Immature natural killer cell (primary cell): ENCODE results near the gene PLEKHH2. TPM values are rescaled to one million over a fixed set of nuclear protein-coding genes. Genes with fewer than 3 reads are reported as not detected.
"Not testable (repeated sequence)": the region's sequence is repeated elsewhere in the genome, so short reads cannot be mapped to it uniquely, and the experiment has no call there.

Experiments
- DNase-seq, 3 donors: peaks; one replicate each; pipeline ENCODE4 v3.0.0; 2022; ENCODE audit warnings: mixed read lengths in 1 of 3
- H3K27ac Mint-ChIP-seq, 6 donors: one replicate each; pipeline ENCODE4 v1.8.0; 2020; ENCODE audit warnings: mixed read lengths in 6 of 6, mild to moderate bottlenecking in 5 of 6, inconsistent platforms in 4 of 6, moderate library complexity in 3 of 6
- H3K27me3 Mint-ChIP-seq, 3 donors: one replicate each; pipeline ENCODE4 v1.8.0; 2020 to 2021; ENCODE audit warnings: low read depth in 3 of 3, mild to moderate bottlenecking in 3 of 3, mixed read lengths in 3 of 3, moderate library complexity in 3 of 3, inconsistent platforms in 1 of 3
- H3K36me3 Mint-ChIP-seq, 3 donors: one replicate each; pipeline ENCODE4 v1.8.0; 2020; ENCODE audit warnings: mixed read lengths in 3 of 3, inconsistent platforms in 2 of 3, mild to moderate bottlenecking in 2 of 3
- H3K4me1 Mint-ChIP-seq, 2 donors: one replicate each; pipeline ENCODE4 v1.8.0; 2020; ENCODE audit warnings: inconsistent platforms in 2 of 2, mild to moderate bottlenecking in 2 of 2, mixed read lengths in 2 of 2, moderate library complexity in 1 of 2
- H3K4me3 Mint-ChIP-seq, 5 donors: one replicate each; pipeline ENCODE4 v1.8.0; 2020; ENCODE audit warnings: mild to moderate bottlenecking in 5 of 5, mixed read lengths in 5 of 5, inconsistent platforms in 3 of 5, moderate library complexity in 3 of 5
- H3K9me3 Mint-ChIP-seq, 6 donors: one replicate each; pipeline ENCODE4 v1.8.0; 2020; ENCODE audit warnings: mild to moderate bottlenecking in 6 of 6, mixed read lengths in 6 of 6, inconsistent platforms in 4 of 6, moderate library complexity in 3 of 6
- polyA plus RNA-seq, 3 donors: library from polyadenylated mRNA; unstranded; fragments of 300-500 nt; fragmentation: Illumina TruSeq; gene quantifications; one replicate each; pipeline ENCODE4 v1.2.3, GENCODE V29; 2021

PLEKHH2 gene
- polyA plus RNA-seq, 3 donors from 2014 or later = not detected

- no peak for DNase-seq
- Mint-ChIP-seq H3K4me3 (no peak overlapping the region), H3K4me1 (no peaks in the 10 kb centered on the region), H3K27ac (no peak overlapping the region), H3K27me3 (peaks cover 0 to 5% (median 1%) of the 10 kb centered on the region in 3 donors), H3K36me3 (peaks cover 0 to 3% (median 0%) of the 10 kb centered on the region in 3 donors), H3K9me3 (no peaks in the 10 kb centered on the region)
Observed at GRCh38 chr2:43612944-43613343, 24.1 kb upstream of the PLEKHH2 start.

GRCh38 chr2:43616967-43617680, 19.9 kb upstream of the PLEKHH2 start:
- no peak overlapping the region for H3K4me3 Mint-ChIP-seq
- no peak overlapping the region for H3K27ac Mint-ChIP-seq
- peaks cover 0 to 6% (median 4%) of the 10 kb centered on the region in 3 donors for H3K27me3 Mint-ChIP-seq
- peaks cover 0 to 3% (median 0%) of the 10 kb centered on the region in 3 donors for H3K36me3 Mint-ChIP-seq
- no peak for DNase-seq
- H3K9me3 Mint-ChIP-seq = no peaks in the 10 kb centered on the region
- no peaks in the 10 kb centered on the region for H3K4me1 Mint-ChIP-seq

GRCh38 chr2:43619511-43619910, 17.5 kb upstream of the PLEKHH2 start:
- DNase-seq = no peak
- no peaks in the 10 kb centered on the region for H3K4me1 Mint-ChIP-seq
- no peaks in the 10 kb centered on the region for H3K9me3 Mint-ChIP-seq
- no peak overlapping the region for H3K4me3 Mint-ChIP-seq
- no peaks in the 10 kb centered on the region for H3K36me3 Mint-ChIP-seq
- peaks cover 2 to 9% (median 4%) of the 10 kb centered on the region in 3 donors for H3K27me3 Mint-ChIP-seq
- no peak overlapping the region for H3K27ac Mint-ChIP-seq

GRCh38 chr2:43622931-43623451, 14.1 kb upstream of the PLEKHH2 start:
- H3K27me3 Mint-ChIP-seq = peaks cover 2 to 9% (median 4%) of the 10 kb centered on the region in 3 donors
- H3K9me3 Mint-ChIP-seq = peaks cover 0 to 4% (median 0%) of the 10 kb centered on the region in 6 donors
- no peak for DNase-seq
- H3K4me1 Mint-ChIP-seq = no peaks in the 10 kb centered on the region
- H3K36me3 Mint-ChIP-seq = no peaks in the 10 kb centered on the region
- no peak overlapping the region for H3K4me3 Mint-ChIP-seq
- no peak overlapping the region for H3K27ac Mint-ChIP-seq

GRCh38 chr2:43631618-43632317, 5.3 kb upstream of the PLEKHH2 start:
- Mint-ChIP-seq H3K4me1 (peaks cover 5 to 8% of the 10 kb centered on the region in 2 donors), H3K9me3 (peaks cover 0 to 5% (median 0%) of the 10 kb centered on the region in 6 donors), H3K27ac (no peak overlapping the region), H3K27me3 (peaks cover 10 to 31% (median 14%) of the 10 kb centered on the region in 3 donors), H3K36me3 (peaks cover 0 to 2% (median 0%) of the 10 kb centered on the region in 3 donors), H3K4me3 (no peak overlapping the region)
- no peak for DNase-seq

- DNase-seq = no peak
- Mint-ChIP-seq H3K27ac (no peak overlapping the region), H3K9me3 (peaks cover 0 to 10% (median 9%) of the 10 kb centered on the region in 6 donors), H3K27me3 (peaks cover 14 to 32% (median 15%) of the 10 kb centered on the region in 3 donors), H3K36me3 (peaks cover 0 to 4% (median 0%) of the 10 kb centered on the region in 3 donors), H3K4me1 (peaks cover 15 to 16% of the 10 kb centered on the region in 2 donors), H3K4me3 (no peak overlapping the region)
Observed at GRCh38 chr2:43634604-43635306, 2.3 kb upstream of the PLEKHH2 start.

GRCh38 chr2:43636153-43636552, 907 bp upstream of the PLEKHH2 start:
- not testable (repeated sequence) for H3K36me3 Mint-ChIP-seq, H3K27ac Mint-ChIP-seq, DNase-seq
- Mint-ChIP-seq H3K27me3 (peaks cover 14 to 33% (median 15%) of the 10 kb centered on the region in 3 donors), H3K4me1 (peaks cover 15 to 16% of the 10 kb centered on the region in 2 donors), H3K4me3 (peak overlapping the region in 4 of 5 donors; percentile 27 to 90 (median 52)), H3K9me3 (peaks cover 0 to 16% (median 10%) of the 10 kb centered on the region in 6 donors)

- Mint-ChIP-seq H3K36me3 (peaks cover 0 to 4% (median 0%) of the 10 kb centered on the region in 3 donors), H3K4me3 (peak overlapping the region; percentile 71 to 91 (median 90)), H3K4me1 (peaks cover 15 to 16% of the 10 kb centered on the region in 2 donors), H3K9me3 (peaks cover 0 to 16% (median 10%) of the 10 kb centered on the region in 6 donors), H3K27ac (no peak overlapping the region), H3K27me3 (peaks cover 14 to 29% (median 15%) of the 10 kb centered on the region in 3 donors)
- DNase-seq = peak in 1 of 3 donors; percentile 1
Observed at GRCh38 chr2:43636621-43637020, 439 bp upstream of the PLEKHH2 start.

GRCh38 chr2:43642363-43642762, 5.3 kb downstream of the PLEKHH2 start:
- Mint-ChIP-seq H3K9me3 (peaks cover 0 to 16% (median 8%) of the 10 kb centered on the region in 6 donors), H3K4me1 (peaks cover 5 to 8% of the 10 kb centered on the region in 2 donors), H3K4me3 (no peak overlapping the region), H3K27me3 (peaks cover 3 to 6% (median 3%) of the 10 kb centered on the region in 3 donors), H3K36me3 (no peaks in the 10 kb centered on the region), H3K27ac (no peak overlapping the region)
- no peak for DNase-seq

- Mint-ChIP-seq H3K27ac (no peak overlapping the region), H3K4me3 (no peak overlapping the region), H3K27me3 (peaks cover 0 to 6% (median 3%) of the 10 kb centered on the region in 3 donors), H3K36me3 (no peaks in the 10 kb centered on the region), H3K9me3 (peaks cover 0 to 16% (median 8%) of the 10 kb centered on the region in 6 donors), H3K4me1 (no peaks in the 10 kb centered on the region)
- no peak for DNase-seq
Observed at GRCh38 chr2:43643680-43644079, 6.6 kb downstream of the PLEKHH2 start.

GRCh38 chr2:43648994-43649701, 12.1 kb downstream of the PLEKHH2 start:
- no peak overlapping the region for H3K4me3 Mint-ChIP-seq
- H3K27me3 Mint-ChIP-seq = peaks cover 4 to 9% (median 4%) of the 10 kb centered on the region in 3 donors
- H3K36me3 Mint-ChIP-seq = no peaks in the 10 kb centered on the region
- no peaks in the 10 kb centered on the region for H3K9me3 Mint-ChIP-seq
- DNase-seq = no peak
- H3K27ac Mint-ChIP-seq = no peak overlapping the region
- H3K4me1 Mint-ChIP-seq = no peaks in the 10 kb centered on the region

GRCh38 chr2:43653506-43653905, 16.4 kb downstream of the PLEKHH2 start:
- Mint-ChIP-seq H3K4me1 (no peaks in the 10 kb centered on the region), H3K4me3 (no peak overlapping the region), H3K36me3 (no peaks in the 10 kb centered on the region), H3K27me3 (peaks cover 4 to 11% (median 4%) of the 10 kb centered on the region in 3 donors), H3K9me3 (no peaks in the 10 kb centered on the region), H3K27ac (no peak overlapping the region)
- no peak for DNase-seq

GRCh38 chr2:43657241-43657640, 20.2 kb downstream of the PLEKHH2 start:
- H3K4me1 Mint-ChIP-seq = no peaks in the 10 kb centered on the region
- no peak for DNase-seq
- peaks cover 0 to 5% (median 0%) of the 10 kb centered on the region in 6 donors for H3K9me3 Mint-ChIP-seq
- H3K36me3 Mint-ChIP-seq = no peaks in the 10 kb centered on the region
- no peak overlapping the region for H3K27ac Mint-ChIP-seq
- no peak overlapping the region for H3K4me3 Mint-ChIP-seq
- peaks cover 0 to 11% (median 2%) of the 10 kb centered on the region in 3 donors for H3K27me3 Mint-ChIP-seq
